ENCODE results near the gene LIN7A. TPM values are rescaled to one million over a fixed set of nuclear protein-coding genes. Genes with fewer than 3 reads are reported as not detected.

Gene LIN7A
- total RNA-seq, 1 experiment from 2014 or later, result not detected

GRCh38 chr12:80811957-80812708 lies 125.6 kb downstream of the LIN7A start:
- Mint-ChIP-seq H3K27ac (ENCODE audit: low read depth, unreplicated experiment) (no peak overlapping the region), H3K9me3 (ENCODE audit: unreplicated experiment) (no peaks in the 10 kb centered on the region), H3K4me1 (ENCODE audit: insufficient read depth, unreplicated experiment) (no peaks in the 10 kb centered on the region), H3K27me3 (ENCODE audit: insufficient read depth, unreplicated experiment) (no peaks in the 10 kb centered on the region), H3K4me3 (ENCODE audit: unreplicated experiment) (no peak overlapping the region), H3K36me3 (ENCODE audit: insufficient read depth, unreplicated experiment) (no peaks in the 10 kb centered on the region)
- no TSS peak for BruUV-seq (replicated peaks)
- intact Hi-C loops (cut with micrococcal nuclease), result no loop called here
- TF ChIP-seq CTCF (IDR thresholded peaks at IDR 0.05; ENCODE audit: unreplicated experiment), result no peak
- DNase-seq (ENCODE audit: unreplicated experiment), result no peak
- POLR2A ChIA-PET, result no interaction called here
- CTCF ChIA-PET, result interaction anchor here (0.6 kb wide), 1 partner anchor 12 kb away, joined by 3 read pairs; no protein-coding TSS in a partner anchor

- intact Hi-C loops (cut with micrococcal nuclease), result no loop called here
- no peak for DNase-seq (ENCODE audit: unreplicated experiment)
- CTCF ChIA-PET, result interaction anchor here (0.7 kb wide), 1 partner anchor 27 kb away, joined by 3 read pairs; no protein-coding TSS in a partner anchor
- BruUV-seq (replicated peaks), result no TSS peak
- H3K27me3 Mint-ChIP-seq (ENCODE audit: insufficient read depth, unreplicated experiment), result no peaks in the 10 kb centered on the region
- no peaks in the 10 kb centered on the region for H3K36me3 Mint-ChIP-seq (ENCODE audit: insufficient read depth, unreplicated experiment)
- no peak overlapping the region for H3K4me3 Mint-ChIP-seq (ENCODE audit: unreplicated experiment)
- no peak for TF ChIP-seq CTCF (IDR thresholded peaks at IDR 0.05; ENCODE audit: unreplicated experiment)
- no peaks in the 10 kb centered on the region for H3K4me1 Mint-ChIP-seq (ENCODE audit: insufficient read depth, unreplicated experiment)
- POLR2A ChIA-PET, result no interaction called here
- no peaks in the 10 kb centered on the region for H3K9me3 Mint-ChIP-seq (ENCODE audit: unreplicated experiment)
- H3K27ac Mint-ChIP-seq (ENCODE audit: low read depth, unreplicated experiment), result no peak overlapping the region
These were observed 126.9 kb downstream of the LIN7A start for GRCh38 chr12:80810874-80811273.

DNA sequence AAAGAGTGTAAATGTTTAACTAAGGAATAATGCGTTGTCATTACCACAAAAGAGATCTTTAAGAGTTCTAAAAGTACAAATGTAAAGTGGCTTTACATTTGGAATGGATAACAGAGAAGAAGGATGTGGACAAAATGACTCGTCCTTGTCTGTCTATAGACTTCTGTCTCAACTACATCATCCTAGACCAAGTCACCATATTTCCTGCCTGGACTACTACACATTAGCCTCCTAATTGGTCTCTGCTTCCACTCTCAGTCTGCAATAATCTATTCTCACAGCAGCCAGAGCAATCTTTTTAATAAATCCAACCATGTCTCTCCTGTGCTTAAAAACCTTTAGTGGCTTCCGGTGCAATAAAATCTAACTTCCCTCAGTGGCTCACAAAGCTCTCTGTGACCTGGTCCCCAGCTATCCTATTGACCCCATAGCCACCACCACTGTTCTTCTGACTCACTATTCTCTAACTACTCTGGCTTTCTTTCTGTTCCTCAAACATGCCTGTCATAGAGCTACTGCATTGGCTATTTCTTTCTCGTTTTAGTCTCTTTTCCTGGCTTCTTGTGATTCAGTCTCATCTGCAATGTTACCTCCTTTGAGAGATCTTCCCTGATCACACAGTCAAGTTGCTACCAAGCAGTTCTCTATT lies 130.0 kb downstream of the LIN7A start:
- Mint-ChIP-seq H3K27ac (ENCODE audit: low read depth, unreplicated experiment) (no peak overlapping the region), H3K4me3 (ENCODE audit: unreplicated experiment) (no peak overlapping the region), H3K36me3 (ENCODE audit: insufficient read depth, unreplicated experiment) (no peaks in the 10 kb centered on the region), H3K9me3 (ENCODE audit: unreplicated experiment) (no peaks in the 10 kb centered on the region), H3K4me1 (ENCODE audit: insufficient read depth, unreplicated experiment) (no peaks in the 10 kb centered on the region), H3K27me3 (ENCODE audit: insufficient read depth, unreplicated experiment) (no peaks in the 10 kb centered on the region)
- POLR2A ChIA-PET, result no interaction called here
- intact Hi-C loops (cut with micrococcal nuclease), result no loop called here
- DNase-seq (ENCODE audit: unreplicated experiment), result no peak
- CTCF ChIA-PET, result no interaction called here
- TF ChIP-seq CTCF (IDR thresholded peaks at IDR 0.05; ENCODE audit: unreplicated experiment), result no peak
- BruUV-seq (replicated peaks), result no TSS peak

GRCh38 chr12:80805106-80805505 lies 132.6 kb downstream of the LIN7A start:
- DNase-seq (ENCODE audit: unreplicated experiment), result peak; percentile 3

More at GRCh38 chr12:80805106-80805505, 132.6 kb downstream of the LIN7A start:
- CTCF ChIA-PET, result no interaction called here
- no peaks in the 10 kb centered on the region for H3K27me3 Mint-ChIP-seq (ENCODE audit: insufficient read depth, unreplicated experiment)
- POLR2A ChIA-PET, result no interaction called here
- no peak for TF ChIP-seq CTCF (IDR thresholded peaks at IDR 0.05; ENCODE audit: unreplicated experiment)
- no TSS peak for BruUV-seq (replicated peaks)
- no peak overlapping the region for H3K27ac Mint-ChIP-seq (ENCODE audit: low read depth, unreplicated experiment)
- no peaks in the 10 kb centered on the region for H3K36me3 Mint-ChIP-seq (ENCODE audit: insufficient read depth, unreplicated experiment)
- intact Hi-C loops (cut with micrococcal nuclease), result no loop called here
- H3K4me1 Mint-ChIP-seq (ENCODE audit: insufficient read depth, unreplicated experiment), result no peaks in the 10 kb centered on the region
- H3K4me3 Mint-ChIP-seq (ENCODE audit: unreplicated experiment), result no peak overlapping the region
- H3K9me3 Mint-ChIP-seq (ENCODE audit: unreplicated experiment), result no peaks in the 10 kb centered on the region
